ENCODE results near the gene CYP2C9. TPM values are rescaled to one million over a fixed set of nuclear protein-coding genes. Genes with fewer than 3 reads are reported as not detected.

The CYP2C9 gene
- total and polyA plus RNA-seq, 2 of the 13 experiments (the other 11 are each of a cell fraction or from before 2014, with no cell fraction given) = not detected

DNA sequence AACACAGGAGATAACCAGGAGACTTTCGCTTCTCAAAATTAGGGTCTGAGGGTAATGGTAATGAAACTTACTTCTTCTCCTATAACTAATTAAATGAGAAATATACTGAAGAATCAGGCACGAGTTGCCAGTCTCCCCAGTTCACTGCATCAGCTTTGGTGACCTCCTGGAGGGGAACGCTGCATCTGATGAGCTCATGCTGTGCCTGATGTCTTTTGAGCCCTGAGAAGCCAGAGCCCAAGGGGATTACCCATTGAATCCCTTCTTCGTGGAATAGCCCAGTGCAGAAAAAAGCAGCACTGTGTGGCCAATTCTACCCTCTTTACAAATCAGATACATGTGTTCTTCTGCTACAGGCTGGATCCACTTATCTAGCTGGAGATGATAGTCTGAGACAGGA lies 45.1 kb downstream of the CYP2C9 start:
- Histone ChIP-seq H3K4me2 (ENCODE audit: low read depth, low read length) (no peak overlapping the region), H3K27ac (ENCODE audit: extremely low read length, insufficient read depth, low read length) (no peak overlapping the region), H2AFZ (ENCODE audit: low read length) (no peak overlapping the region), H3K4me1 (ENCODE audit: insufficient read depth, low read length) (no peaks in the 10 kb centered on the region), H3K9me3 (ENCODE audit: low read length) (no peaks in the 10 kb centered on the region), H3K36me3 (replicated peaks in 1 of 2; ENCODE audit: control insufficient read depth in 1 of 2, insufficient read depth in 2 of 2, low read length in 2 of 2) (no peaks in the 10 kb centered on the region), H3K4me3 (replicated peaks in 1 of 3; ENCODE audit: insufficient read depth in 1 of 3, low read depth in 2 of 3, low read length in 3 of 3) (no peak overlapping the region), H3K9ac (ENCODE audit: insufficient read depth, low read depth, low read length) (no peak overlapping the region), H4K20me1 (ENCODE audit: insufficient read depth, low read length) (no peaks in the 10 kb centered on the region), H3K79me2 (ENCODE audit: insufficient read depth, low read length) (no peaks in the 10 kb centered on the region), H3K27me3 (ENCODE audit: control insufficient read depth in 1 of 2, insufficient read depth in 2 of 2, low read length in 2 of 2) (no peaks in the 10 kb centered on the region)
- POLR2A ChIA-PET = no interaction called here
- in situ Hi-C loops (cut with HindIII; ENCODE audit: extremely low pct_ligation_motif_present, low pct_unique_long_range_greater_than_20kb) (no loop called here), intact Hi-C loops (cut with micrococcal nuclease; ENCODE audit: unreplicated experiment) (no loop called here)
- ATAC-seq (no peak), DNase-seq (ENCODE audit: low spot score) (no peak), FAIRE-seq (no peak)
- TF ChIP-seq ZNF33A (CRISPR knock-in tag; IDR thresholded peaks at IDR 0.05; ENCODE audit: borderline replicate concordance) = no peak
- TF ChIP-seq, protein P1, sequence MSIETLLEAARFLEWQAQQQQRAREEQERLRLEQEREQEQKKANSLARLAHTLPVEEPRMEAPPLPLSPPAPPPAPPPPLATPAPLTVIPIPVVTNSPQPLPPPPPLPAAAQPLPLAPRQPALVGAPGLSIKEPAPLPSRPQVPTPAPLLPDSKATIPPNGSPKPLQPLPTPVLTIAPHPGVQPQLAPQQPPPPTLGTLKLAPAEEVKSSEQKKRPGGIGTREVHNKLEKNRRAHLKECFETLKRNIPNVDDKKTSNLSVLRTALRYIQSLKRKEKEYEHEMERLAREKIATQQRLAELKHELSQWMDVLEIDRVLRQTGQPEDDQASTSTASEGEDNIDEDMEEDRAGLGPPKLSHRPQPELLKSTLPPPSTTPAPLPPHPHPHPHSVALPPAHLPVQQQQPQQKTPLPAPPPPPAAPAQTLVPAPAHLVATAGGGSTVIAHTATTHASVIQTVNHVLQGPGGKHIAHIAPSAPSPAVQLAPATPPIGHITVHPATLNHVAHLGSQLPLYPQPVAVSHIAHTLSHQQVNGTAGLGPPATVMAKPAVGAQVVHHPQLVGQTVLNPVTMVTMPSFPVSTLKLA (IDR thresholded peaks at IDR 0.05) = no peak
- TF ChIP-seq GATAD1 (CRISPR knock-in tag; IDR thresholded peaks at IDR 0.05) = no peak
- TF ChIP-seq, protein P2, sequence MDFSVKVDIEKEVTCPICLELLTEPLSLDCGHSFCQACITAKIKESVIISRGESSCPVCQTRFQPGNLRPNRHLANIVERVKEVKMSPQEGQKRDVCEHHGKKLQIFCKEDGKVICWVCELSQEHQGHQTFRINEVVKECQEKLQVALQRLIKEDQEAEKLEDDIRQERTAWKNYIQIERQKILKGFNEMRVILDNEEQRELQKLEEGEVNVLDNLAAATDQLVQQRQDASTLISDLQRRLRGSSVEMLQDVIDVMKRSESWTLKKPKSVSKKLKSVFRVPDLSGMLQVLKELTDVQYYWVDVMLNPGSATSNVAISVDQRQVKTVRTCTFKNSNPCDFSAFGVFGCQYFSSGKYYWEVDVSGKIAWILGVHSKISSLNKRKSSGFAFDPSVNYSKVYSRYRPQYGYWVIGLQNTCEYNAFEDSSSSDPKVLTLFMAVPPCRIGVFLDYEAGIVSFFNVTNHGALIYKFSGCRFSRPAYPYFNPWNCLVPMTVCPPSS (IDR thresholded peaks at IDR 0.05) = no peak
- no peak for TF ChIP-seq MAZ (IDR thresholded peaks at IDR 0.05; ENCODE audit: borderline replicate concordance, low read depth, low read length)
- no peak for TF ChIP-seq MAZ (CRISPR knock-in tag; IDR thresholded peaks at IDR 0.05; ENCODE audit: low read depth)
- no peak for TF ChIP-seq BHLHE40 (IDR thresholded peaks at IDR 0.05; ENCODE audit: low read length)
- TF ChIP-seq RBAK (CRISPR knock-in tag; IDR thresholded peaks at IDR 0.05) = no peak
- no peak for TF ChIP-seq CENPX (CRISPR knock-in tag; IDR thresholded peaks at IDR 0.05)
- TF ChIP-seq BRD4 (CRISPR knock-in tag; IDR thresholded peaks at IDR 0.05) = no peak
- TF ChIP-seq STAT5B (CRISPR knock-in tag; IDR thresholded peaks at IDR 0.05) = no peak
- TF ChIP-seq, protein P3, sequence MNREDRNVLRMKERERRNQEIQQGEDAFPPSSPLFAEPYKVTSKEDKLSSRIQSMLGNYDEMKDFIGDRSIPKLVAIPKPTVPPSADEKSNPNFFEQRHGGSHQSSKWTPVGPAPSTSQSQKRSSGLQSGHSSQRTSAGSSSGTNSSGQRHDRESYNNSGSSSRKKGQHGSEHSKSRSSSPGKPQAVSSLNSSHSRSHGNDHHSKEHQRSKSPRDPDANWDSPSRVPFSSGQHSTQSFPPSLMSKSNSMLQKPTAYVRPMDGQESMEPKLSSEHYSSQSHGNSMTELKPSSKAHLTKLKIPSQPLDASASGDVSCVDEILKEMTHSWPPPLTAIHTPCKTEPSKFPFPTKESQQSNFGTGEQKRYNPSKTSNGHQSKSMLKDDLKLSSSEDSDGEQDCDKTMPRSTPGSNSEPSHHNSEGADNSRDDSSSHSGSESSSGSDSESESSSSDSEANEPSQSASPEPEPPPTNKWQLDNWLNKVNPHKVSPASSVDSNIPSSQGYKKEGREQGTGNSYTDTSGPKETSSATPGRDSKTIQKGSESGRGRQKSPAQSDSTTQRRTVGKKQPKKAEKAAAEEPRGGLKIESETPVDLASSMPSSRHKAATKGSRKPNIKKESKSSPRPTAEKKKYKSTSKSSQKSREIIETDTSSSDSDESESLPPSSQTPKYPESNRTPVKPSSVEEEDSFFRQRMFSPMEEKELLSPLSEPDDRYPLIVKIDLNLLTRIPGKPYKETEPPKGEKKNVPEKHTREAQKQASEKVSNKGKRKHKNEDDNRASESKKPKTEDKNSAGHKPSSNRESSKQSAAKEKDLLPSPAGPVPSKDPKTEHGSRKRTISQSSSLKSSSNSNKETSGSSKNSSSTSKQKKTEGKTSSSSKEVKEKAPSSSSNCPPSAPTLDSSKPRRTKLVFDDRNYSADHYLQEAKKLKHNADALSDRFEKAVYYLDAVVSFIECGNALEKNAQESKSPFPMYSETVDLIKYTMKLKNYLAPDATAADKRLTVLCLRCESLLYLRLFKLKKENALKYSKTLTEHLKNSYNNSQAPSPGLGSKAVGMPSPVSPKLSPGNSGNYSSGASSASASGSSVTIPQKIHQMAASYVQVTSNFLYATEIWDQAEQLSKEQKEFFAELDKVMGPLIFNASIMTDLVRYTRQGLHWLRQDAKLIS (CRISPR knock-in tag; IDR thresholded peaks at IDR 0.05) = no peak
- no TSS peak for BruUV-seq (replicated peaks)
- CTCF ChIA-PET (ENCODE audit: low intra/inter-chr PET ratio, low total read pairs) = no interaction called here
- 38% methylated on average over 4 of the region's 4 CpGs for WGBS (ENCODE audit: low lambda C conversion rate)

Data from HepG2 (cell line).